GM21360 (cell line): Measurements from ENCODE around the gene BASP1.
"Not testable (repeated sequence)": the region's sequence is repeated elsewhere in the genome, so short reads cannot be mapped to it uniquely, and the experiment has no call there.

Experiments used
- ATAC-seq: cut with Tn5 transposase; IDR thresholded peaks from one replicate; pipeline ENCODE4 v1.9.1; 2021; ENCODE audit warnings: mild to moderate bottlenecking, moderate library complexity; ENCODE audit not compliant: unreplicated experiment

BASP1 gene

DNA sequence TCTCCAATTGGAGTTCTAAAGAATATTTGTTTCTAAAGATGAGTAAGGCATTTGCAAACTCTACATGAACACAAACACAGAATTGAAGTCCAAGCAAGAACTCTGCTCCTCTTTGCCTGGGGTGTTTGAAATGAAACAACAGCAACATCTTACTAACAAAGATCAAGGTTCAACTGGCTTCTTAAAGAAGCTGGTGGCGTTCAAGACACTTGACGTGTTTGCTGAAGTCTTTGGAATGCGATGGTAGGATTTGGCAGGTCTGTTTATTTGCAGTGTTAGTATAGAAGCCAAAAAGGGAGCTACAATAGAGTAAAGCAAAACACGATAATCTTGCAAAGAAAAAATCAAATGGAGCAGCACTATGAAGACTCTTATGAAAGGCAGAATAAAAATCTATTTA is 94.9 kb downstream of the BASP1 start:
- no peak for ATAC-seq

DNA sequence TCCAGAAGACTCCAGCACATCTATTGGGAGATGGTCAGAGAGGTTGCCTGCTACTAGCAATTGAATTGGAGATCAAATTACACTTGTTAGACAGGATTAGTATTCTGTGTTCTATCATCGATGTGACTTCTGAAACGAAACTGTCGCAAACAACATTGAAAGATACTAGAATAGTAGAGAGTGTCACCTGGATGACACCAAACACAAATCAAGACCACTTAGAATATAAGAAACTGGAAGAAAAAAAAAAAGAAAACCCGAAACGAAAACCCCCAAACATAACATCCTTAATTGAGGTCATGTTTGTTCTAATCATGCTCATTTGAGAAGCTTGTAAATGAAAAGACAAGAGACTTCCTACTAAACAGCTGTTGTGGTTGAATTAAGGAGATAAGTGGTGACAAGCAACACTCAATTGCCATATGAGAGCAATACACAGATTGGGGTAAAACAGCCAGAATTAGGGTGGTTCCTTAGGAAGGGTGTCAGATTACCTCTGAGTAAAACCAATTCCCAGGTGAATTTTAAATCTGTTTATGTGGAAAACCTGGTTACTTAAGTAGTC is 97.6 kb downstream of the BASP1 start:
- ATAC-seq, result no peak

DNA sequence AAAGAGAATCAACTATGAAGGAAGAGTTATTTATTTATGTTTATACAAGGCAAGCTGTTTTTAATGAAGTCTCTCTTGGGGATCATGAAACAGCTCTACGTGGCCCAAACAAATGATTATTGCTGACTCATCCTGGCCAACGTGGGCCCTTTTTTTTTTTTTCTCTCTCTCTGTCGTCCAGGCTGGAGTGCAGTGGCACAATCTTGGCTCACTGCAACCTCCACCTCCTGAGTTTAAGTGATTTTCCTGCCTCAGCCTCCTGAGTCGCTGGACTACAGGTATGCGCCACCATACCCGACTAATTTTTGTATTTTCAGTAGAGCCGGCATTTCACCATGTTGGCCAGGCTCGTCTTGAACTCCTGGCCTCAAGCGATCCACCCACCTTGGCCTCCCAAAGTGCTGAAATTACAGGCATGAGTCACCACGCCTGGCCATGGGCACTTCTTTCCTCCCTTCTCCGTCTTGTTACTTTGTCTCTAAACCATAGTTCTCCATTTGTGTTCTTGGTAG is 98.3 kb downstream of the BASP1 start:
- ATAC-seq, result no peak

DNA sequence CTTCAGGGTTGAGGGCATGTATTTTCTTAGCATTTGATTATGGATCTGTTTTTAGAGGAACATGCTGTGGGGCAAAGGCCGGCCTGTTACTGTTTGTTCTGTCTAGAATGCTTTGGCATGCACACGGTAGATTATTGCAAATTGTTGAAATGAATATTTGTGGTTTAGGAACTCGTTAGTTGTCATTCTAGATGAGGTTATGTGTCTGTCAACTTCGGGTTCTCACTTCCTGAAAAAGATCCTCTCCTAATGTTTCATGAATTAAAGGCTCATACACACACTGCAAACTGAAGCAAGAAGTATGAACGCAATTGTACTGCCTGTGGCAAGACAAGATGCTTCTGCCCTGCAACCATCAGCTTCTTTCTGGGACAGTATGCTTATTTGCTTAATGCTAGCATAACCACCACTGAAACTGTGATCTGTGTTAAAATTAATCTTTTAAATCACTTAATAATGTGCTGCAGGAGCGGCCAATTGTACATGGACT is 99.6 kb downstream of the BASP1 start:
- peak; percentile 72 for ATAC-seq

DNA sequence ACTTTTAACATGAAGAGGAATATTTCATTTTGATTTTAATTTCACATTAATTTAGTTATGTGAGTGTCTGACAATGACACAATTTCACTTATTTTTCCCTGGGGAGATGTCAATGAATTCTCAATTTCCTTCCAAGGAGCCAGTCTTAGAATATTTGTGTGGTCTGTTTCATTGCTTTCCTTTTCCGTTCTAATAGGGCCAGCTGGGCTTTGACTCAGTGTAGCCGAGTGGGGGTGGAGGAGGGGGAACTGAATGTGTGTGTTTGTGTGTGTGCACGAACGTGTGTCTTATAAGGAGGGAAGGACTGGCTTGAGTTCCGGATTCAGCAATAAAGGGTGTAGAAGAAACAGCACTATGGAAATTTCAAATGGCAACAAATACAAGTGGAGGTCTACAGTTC is 100.0 kb downstream of the BASP1 start:
- ATAC-seq, result peak; percentile 40

DNA sequence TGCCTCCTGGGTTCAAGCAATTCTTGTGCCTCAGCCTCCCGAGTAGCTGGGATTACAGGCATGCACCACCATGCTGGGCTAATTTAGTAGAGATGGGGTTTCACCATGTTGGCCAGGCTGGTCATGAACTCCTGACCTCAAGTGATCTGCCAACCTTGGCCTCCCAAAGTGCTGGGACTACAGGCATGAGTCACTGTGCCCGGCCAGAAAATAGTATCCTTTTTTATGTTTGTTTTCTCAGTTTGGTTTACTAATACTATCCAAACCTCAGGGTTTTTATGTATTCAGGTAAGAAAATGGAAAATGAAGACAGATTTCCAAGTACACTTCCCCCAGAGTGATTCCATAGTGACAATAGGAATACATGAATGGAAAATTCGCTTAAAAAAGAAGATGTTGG is 101.7 kb downstream of the BASP1 start:
- ATAC-seq, result not testable (repeated sequence)

DNA sequence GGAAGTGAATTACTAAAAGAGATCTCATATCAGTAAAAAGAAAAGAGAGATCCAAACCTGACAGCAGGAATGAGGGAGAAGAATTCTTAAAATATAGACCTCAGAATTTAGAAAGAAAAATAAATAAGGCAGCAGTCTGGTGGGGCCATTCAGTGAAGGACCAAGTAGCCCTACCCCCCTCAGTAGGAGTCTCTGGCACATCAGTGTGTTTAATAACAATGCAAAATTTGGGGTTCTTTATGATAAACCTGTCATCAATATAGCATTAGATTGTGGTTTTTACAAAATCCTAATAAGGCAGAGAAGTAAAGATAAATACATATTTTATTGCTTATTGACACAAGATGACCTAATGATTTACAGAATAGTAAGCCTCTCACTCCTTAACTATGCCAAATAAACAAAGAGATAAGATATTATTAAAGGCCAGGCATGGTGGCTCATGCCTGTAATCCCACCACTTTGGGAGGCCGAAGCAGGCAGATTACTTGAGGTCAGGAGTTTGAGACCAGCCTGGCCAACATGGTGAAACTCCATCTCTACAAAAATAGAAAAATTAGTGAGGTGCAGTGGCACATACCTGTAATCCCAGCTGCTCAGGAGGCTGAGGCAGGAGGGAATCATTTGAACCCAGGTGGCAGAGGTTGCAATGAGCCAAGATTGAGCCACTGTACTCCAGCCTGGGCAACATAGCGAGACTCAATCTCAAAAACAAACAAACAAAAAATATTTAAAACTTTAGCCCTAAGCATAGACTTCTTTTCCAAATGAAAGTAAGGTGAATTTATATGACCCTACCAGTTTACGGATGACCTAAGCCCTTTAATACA is 108.6 kb downstream of the BASP1 start:
- no peak for ATAC-seq
